KOPT-K1 (cell line): ENCODE results near the gene PTPRT.

Source experiments
- H3K27ac ChIP-seq: fragments of 200-600 bp; sonication (generic); 2 replicates; pipeline ENCODE4 v1.5.1; 2016; ENCODE audit warnings: antibody characterized with exemption, mild to moderate bottlenecking, low read depth, low read length; ENCODE audit not compliant: poor library complexity, severe bottlenecking
- H3K36me3 ChIP-seq: fragments of 200-600 bp; sonication (generic); 2 replicates; pipeline ENCODE4 v1.5.1; 2017; ENCODE audit warnings: antibody characterized with exemption, mild to moderate bottlenecking, low read length, moderate library complexity; ENCODE audit not compliant: insufficient read depth
- H3K9me3 ChIP-seq: fragments of 200-600 bp; sonication (generic); 2 replicates; pipeline ENCODE4 v1.5.1; 2017; ENCODE audit warnings: antibody characterized with exemption, low read length, mild to moderate bottlenecking; ENCODE audit not compliant: insufficient read depth, poor library complexity, severe bottlenecking

The PTPRT gene

DNA sequence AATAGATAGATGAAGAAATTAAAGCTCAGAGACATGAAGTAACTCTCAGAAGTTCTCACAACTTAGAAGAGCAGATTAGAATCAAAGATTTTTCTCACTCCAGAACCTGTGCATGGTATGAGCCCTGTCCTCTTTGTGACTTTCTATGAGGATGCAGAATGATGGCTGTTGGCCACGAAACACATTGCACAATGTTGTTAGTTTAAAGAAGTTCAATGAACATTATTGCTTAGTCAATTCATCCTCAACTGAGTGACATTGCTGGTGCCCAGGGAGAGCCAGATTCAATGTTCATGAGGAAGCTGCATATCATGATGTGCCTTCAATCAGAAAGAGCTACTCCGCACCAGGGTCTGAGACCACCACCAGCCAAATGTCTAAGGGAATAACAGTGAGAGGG lies 633.1 kb downstream of the PTPRT start:
- Histone ChIP-seq H3K36me3 (no peaks in the 10 kb centered on the region), H3K27ac (no peak overlapping the region), H3K9me3 (no peaks in the 10 kb centered on the region)

- Histone ChIP-seq H3K36me3 (no peaks in the 10 kb centered on the region), H3K27ac (no peak overlapping the region), H3K9me3 (no peaks in the 10 kb centered on the region)
Measured at GRCh38 chr20:42553374-42553773, 636.3 kb downstream of the PTPRT start.

- no peaks in the 10 kb centered on the region for H3K9me3 ChIP-seq
- H3K36me3 ChIP-seq = no peaks in the 10 kb centered on the region
- H3K27ac ChIP-seq = no peak overlapping the region
Measured at GRCh38 chr20:42549496-42549895, 640.2 kb downstream of the PTPRT start.

DNA sequence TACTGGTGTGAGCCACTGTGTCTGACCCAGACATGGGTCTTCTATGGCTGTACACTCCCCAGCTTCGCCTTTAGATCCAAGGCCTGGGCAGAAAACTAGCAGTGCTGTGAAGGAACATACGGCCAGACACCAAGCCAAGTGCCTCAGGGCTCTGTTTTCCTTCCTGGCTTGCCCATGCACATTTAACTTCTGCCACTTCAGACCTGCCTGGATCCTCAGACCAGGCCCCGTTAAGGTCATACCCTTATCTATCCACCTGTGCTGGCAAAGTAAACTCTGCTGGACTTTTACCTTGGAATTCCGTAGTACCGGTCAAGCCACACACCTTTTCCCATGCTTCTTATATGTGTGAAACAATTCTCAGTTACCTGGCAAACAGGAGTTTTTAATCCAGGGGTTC lies 644.8 kb downstream of the PTPRT start:
- Histone ChIP-seq H3K36me3 (no peaks in the 10 kb centered on the region), H3K9me3 (no peaks in the 10 kb centered on the region), H3K27ac (no peak overlapping the region)

GRCh38 chr20:42532831-42533230 lies 656.9 kb downstream of the PTPRT start:
- Histone ChIP-seq H3K9me3 (no peaks in the 10 kb centered on the region), H3K36me3 (no peaks in the 10 kb centered on the region), H3K27ac (no peak overlapping the region)

- H3K9me3 ChIP-seq = no peaks in the 10 kb centered on the region
- no peak overlapping the region for H3K27ac ChIP-seq
- H3K36me3 ChIP-seq = no peaks in the 10 kb centered on the region
Measured at GRCh38 chr20:42531508-42531961, 658.2 kb downstream of the PTPRT start.

DNA sequence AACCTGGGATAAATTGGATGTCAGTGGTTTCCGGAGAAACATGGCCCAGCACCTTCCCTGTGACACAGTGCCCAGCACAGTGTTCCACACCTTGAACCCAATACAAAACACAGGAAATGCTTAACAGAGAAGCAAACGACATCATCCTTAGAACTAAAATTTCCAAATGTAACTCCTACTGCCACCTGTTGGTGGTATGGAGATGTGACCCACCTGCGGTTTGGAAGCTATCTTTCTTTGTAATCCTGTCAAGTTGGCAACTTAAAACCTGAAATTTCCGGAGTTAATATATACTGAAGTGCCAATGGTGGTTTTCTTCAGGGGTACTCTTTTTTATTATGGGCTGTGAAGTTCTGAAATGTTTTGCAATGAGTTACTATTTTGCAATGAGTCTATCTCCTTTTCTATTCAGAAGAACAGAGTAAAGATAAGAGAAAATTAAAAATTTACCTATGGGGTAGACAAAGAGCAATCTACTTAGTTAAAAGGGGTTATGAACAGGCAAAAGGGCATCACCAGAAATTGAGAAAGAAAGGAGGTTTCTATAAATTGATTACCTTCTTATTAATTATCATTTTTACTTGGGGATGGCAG lies 658.8 kb downstream of the PTPRT start:
- H3K9me3 ChIP-seq = no peaks in the 10 kb centered on the region
- H3K36me3 ChIP-seq = no peaks in the 10 kb centered on the region
- no peak overlapping the region for H3K27ac ChIP-seq

DNA sequence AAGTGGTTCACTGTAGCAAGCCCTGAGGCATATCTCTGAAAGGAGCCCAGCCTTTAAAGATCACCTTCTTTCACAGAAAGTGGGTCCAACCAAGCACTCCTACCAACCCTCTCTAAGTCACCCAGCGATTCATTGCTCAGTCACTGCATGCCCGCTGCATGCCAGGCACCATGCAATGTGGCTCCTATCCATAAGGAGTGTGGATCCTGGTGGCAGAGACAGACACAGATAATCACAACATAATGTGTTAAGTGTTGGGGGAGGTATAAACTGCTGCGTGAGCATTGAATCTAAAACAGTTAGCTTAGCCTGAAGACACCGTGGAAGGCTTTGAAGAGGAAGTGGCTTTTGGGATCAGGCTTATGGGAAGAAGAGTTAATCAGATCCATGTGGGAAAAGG lies 659.5 kb downstream of the PTPRT start:
- Histone ChIP-seq H3K27ac (no peak overlapping the region), H3K36me3 (no peaks in the 10 kb centered on the region), H3K9me3 (no peaks in the 10 kb centered on the region)

GRCh38 chr20:42524058-42524457 lies 665.6 kb downstream of the PTPRT start:
- H3K27ac ChIP-seq = no peak overlapping the region
- no peaks in the 10 kb centered on the region for H3K36me3 ChIP-seq

DNA sequence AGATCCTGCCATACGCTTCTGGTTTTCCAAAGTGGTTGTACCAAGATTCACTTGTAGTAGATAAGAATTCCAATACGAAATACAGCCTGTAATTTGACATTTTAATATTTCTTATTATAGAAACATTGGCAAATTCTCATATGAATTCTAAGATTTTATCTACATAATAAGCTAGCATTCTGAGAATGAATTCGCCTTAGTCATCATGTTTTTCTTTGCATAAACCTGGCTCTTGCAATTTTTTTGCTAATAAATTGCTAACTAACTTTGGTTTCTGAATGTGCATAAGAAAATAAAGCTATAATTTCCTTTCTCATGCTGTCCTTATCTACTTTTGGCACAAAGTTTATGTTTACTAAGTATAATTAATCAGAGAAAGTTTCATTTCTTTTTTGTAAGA lies 673.0 kb downstream of the PTPRT start:
- no peak overlapping the region for H3K27ac ChIP-seq
- no peaks in the 10 kb centered on the region for H3K36me3 ChIP-seq
- no peaks in the 10 kb centered on the region for H3K9me3 ChIP-seq

More at GRCh38 chr20:42524058-42524457, 665.6 kb downstream of the PTPRT start:
- H3K9me3 ChIP-seq = no peaks in the 10 kb centered on the region

DNA sequence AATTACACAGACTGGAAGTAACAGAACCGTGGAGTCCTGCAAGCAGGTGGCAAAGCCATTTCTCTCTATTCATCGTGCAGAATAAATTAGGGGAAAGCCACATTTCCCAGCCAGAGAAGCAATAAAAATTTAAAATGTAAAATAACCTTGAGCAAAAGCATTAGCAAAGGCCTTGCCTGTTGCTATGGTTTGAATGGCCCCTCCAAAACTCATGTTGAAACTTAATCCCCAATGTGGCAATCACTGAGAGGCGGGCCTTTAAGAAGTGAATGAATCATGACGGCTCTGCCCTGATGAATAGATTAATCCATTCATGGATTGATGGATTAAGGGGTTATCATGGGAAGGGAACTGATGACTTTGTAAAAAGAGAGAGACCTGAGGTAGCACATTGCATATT lies 679.0 kb downstream of the PTPRT start:
- Histone ChIP-seq H3K9me3 (no peaks in the 10 kb centered on the region), H3K27ac (no peak overlapping the region), H3K36me3 (no peaks in the 10 kb centered on the region)

DNA sequence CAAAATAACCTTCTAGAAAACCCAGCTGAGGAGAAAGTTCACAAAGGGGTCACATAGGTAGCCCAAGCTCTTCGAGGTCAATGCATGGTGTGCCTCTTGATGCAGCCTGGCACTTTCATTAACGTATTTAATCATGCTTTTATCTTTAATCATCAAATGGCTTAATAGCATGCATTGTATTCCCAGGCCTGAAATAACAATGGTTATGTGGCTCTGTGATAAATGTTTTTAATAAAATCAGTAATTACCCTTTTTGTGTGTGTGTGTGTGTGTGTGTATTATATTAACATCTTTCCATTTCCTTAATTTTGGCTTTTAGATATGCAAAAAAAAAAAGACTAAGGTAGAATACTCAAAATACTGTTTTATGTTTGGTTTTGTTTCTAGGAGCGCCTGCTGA lies 681.8 kb downstream of the PTPRT start:
- Histone ChIP-seq H3K36me3 (no peaks in the 10 kb centered on the region), H3K27ac (no peak overlapping the region), H3K9me3 (peaks cover 4% of the 10 kb centered on the region)

DNA sequence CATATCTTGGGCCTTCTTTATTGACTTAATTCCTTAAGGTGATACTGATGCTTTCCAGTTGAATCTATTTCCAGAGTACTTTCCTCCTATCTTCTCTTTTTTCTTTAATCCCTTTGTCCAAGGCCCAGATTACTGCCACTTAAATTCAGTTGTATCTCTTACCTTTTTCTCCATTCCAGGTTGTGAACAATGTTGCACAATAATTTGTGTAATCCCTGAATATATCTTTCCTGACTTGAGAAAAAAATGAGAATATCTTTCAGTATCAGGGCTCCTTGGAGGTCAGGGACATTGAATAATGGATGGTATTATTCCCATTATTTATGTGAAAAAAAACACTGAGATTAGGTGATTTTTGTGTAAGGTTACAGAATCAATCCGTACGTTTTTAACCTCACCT lies 683.3 kb downstream of the PTPRT start:
- peaks cover 4% of the 10 kb centered on the region for H3K9me3 ChIP-seq
- H3K36me3 ChIP-seq = no peaks in the 10 kb centered on the region
- no peak overlapping the region for H3K27ac ChIP-seq

GRCh38 chr20:42502591-42502990 lies 687.1 kb downstream of the PTPRT start:
- Histone ChIP-seq H3K27ac (no peak overlapping the region), H3K9me3 (peaks cover 4% of the 10 kb centered on the region)

GRCh38 chr20:42496595-42496994 lies 693.1 kb downstream of the PTPRT start:
- Histone ChIP-seq H3K9me3 (no peaks in the 10 kb centered on the region), H3K27ac (no peak overlapping the region), H3K36me3 (no peaks in the 10 kb centered on the region)

More at GRCh38 chr20:42502591-42502990, 687.1 kb downstream of the PTPRT start:
- H3K36me3 ChIP-seq = no peaks in the 10 kb centered on the region

DNA sequence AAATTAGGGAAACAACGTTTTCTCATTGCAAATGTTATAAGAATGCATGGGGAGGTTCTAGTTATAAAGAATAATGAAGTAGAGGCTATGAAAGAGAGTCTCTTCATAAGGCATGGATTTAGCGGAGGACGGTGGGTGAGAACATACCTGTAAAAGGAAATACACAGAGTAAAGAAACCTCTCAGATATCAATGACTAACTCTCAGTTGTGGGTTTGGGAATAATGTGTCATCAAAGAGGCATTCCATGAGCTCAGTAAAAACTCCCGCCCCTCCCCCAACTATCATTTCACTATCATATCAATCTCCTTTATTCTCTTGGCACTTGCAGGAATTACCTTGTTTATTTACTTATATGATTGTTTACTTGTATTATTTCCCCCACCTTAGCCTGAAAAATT lies 695.4 kb downstream of the PTPRT start:
- Histone ChIP-seq H3K9me3 (no peaks in the 10 kb centered on the region), H3K36me3 (no peaks in the 10 kb centered on the region), H3K27ac (no peak overlapping the region)
